GM18526 (cell line): ENCODE data around the gene ANGPTL7.

Experiments used
- POLR2A ChIP-seq: IDR thresholded peaks from 3 replicates; pipeline ENCODE4 v1.6.1; 2011; ENCODE audit not compliant: insufficient read length; ENCODE audit errors: extremely low read depth

The ANGPTL7 gene

GRCh38 chr1:11188858-11189451, at the start of gene ANGPTL7:
ANGPTL7 (plus strand) TSS chr1:11189355; CDS start chr1:11189580, 225 bp downstream.
- TF ChIP-seq POLR2A = no peak

GRCh38 chr1:11142618-11143391, 46.4 kb upstream of the ANGPTL7 start:
- no peak for TF ChIP-seq POLR2A

- no peak for TF ChIP-seq POLR2A
Observed at GRCh38 chr1:11143401-11143800, 45.8 kb upstream of the ANGPTL7 start.

GRCh38 chr1:11143907-11144306, 45.2 kb upstream of the ANGPTL7 start:
- TF ChIP-seq POLR2A = no peak

- TF ChIP-seq POLR2A = no peak
Observed at GRCh38 chr1:11144570-11145256, 44.4 kb upstream of the ANGPTL7 start.

GRCh38 chr1:11145741-11146140, 43.4 kb upstream of the ANGPTL7 start:
- no peak for TF ChIP-seq POLR2A

GRCh38 chr1:11147197-11147770, 41.9 kb upstream of the ANGPTL7 start:
- TF ChIP-seq POLR2A = no peak

GRCh38 chr1:11150326-11150725, 38.8 kb upstream of the ANGPTL7 start:
- no peak for TF ChIP-seq POLR2A

GRCh38 chr1:11151114-11151513, 38.0 kb upstream of the ANGPTL7 start:
- TF ChIP-seq POLR2A = no peak

- no peak for TF ChIP-seq POLR2A
Observed at GRCh38 chr1:11151826-11152612, 37.1 kb upstream of the ANGPTL7 start.

GRCh38 chr1:11152755-11153154, 36.4 kb upstream of the ANGPTL7 start:
- TF ChIP-seq POLR2A = no peak

GRCh38 chr1:11153184-11153583, 36.0 kb upstream of the ANGPTL7 start:
- TF ChIP-seq POLR2A = no peak

GRCh38 chr1:11156441-11156840, 32.7 kb upstream of the ANGPTL7 start:
- TF ChIP-seq POLR2A = no peak

GRCh38 chr1:11156963-11157362, 32.2 kb upstream of the ANGPTL7 start:
- TF ChIP-seq POLR2A = no peak

- no peak for TF ChIP-seq POLR2A
Observed at GRCh38 chr1:11157394-11157793, 31.8 kb upstream of the ANGPTL7 start.
